RPMI7951 (cell line): ENCODE measurements around the gene ZNF330. TPM values are rescaled to one million over a fixed set of nuclear protein-coding genes. Genes with fewer than 3 reads are reported as not detected.

ENCODE experiments used
- DNase-seq: peaks from one replicate; pipeline ENCODE4 v3.0.0-alpha.2; 2012; ENCODE audit warnings: low read depth
- total RNA-seq: library from RNA; depleted of rRNA; stranded (reverse); fragments of >200 nt; shearing (Covaris generic); gene quantifications from 2 replicates; pipeline ENCODE4 v1.2.3, GENCODE V29; 2014; rRNA removed

Gene ZNF330
- total RNA-seq, 1 experiment from 2014 or later, result 19.3 TPM

- no peak for DNase-seq
Measured at GRCh38 chr4:141233673-141234072, 13.0 kb downstream of the ZNF330 start.

- DNase-seq, result no peak
Measured at GRCh38 chr4:141238186-141238585, 17.5 kb downstream of the ZNF330 start.

GRCh38 chr4:141240259-141240658, 19.6 kb downstream of the ZNF330 start:
- no peak for DNase-seq

GRCh38 chr4:141240671-141241070, 20.0 kb downstream of the ZNF330 start:
- no peak for DNase-seq

GRCh38 chr4:141241986-141242385, 21.3 kb downstream of the ZNF330 start:
- DNase-seq, result no peak

- DNase-seq, result no peak
Measured at GRCh38 chr4:141244419-141244818, 23.7 kb downstream of the ZNF330 start.

- peak; percentile 6 for DNase-seq
Measured at GRCh38 chr4:141246243-141246642, 25.5 kb downstream of the ZNF330 start.

GRCh38 chr4:141246683-141247429, 26.2 kb downstream of the ZNF330 start:
- DNase-seq, result no peak

- no peak for DNase-seq
Measured at GRCh38 chr4:141247430-141247780, 26.7 kb downstream of the ZNF330 start.

- DNase-seq, result peak; percentile 23
Measured at GRCh38 chr4:141248029-141248428, 27.3 kb downstream of the ZNF330 start.

- no peak for DNase-seq
Measured at GRCh38 chr4:141248486-141248885, 27.8 kb downstream of the ZNF330 start.

- DNase-seq, result no peak
Measured at GRCh38 chr4:141254326-141254725, 33.6 kb downstream of the ZNF330 start.

GRCh38 chr4:141255016-141255415, 34.3 kb downstream of the ZNF330 start:
- DNase-seq, result no peak

- no peak for DNase-seq
Measured at GRCh38 chr4:141258558-141258957, 37.9 kb downstream of the ZNF330 start.

GRCh38 chr4:141275834-141276233, 55.1 kb downstream of the ZNF330 start:
- peak; percentile 3 for DNase-seq

GRCh38 chr4:141283152-141283551, 62.5 kb downstream of the ZNF330 start:
- DNase-seq, result no peak

GRCh38 chr4:141283563-141283962, 62.9 kb downstream of the ZNF330 start:
- no peak for DNase-seq

Other genes starting within 250 kb of the ZNF330 start
- 0.68 and 0.96 TPM in 2 replicates for gene RNF150, start 87.4 kb upstream of the ZNF330 start, total RNA-seq